Bronchial epithelial cell (primary cell): ENCODE results near the gene MAGI2. TPM values are rescaled to one million over a fixed set of nuclear protein-coding genes. Genes with fewer than 3 reads are reported as not detected.

ENCODE experiments used
- DNase-seq: peaks from one replicate; pipeline ENCODE4 v3.0.0-alpha.2; 2010; ENCODE audit warnings: low read depth
- FAIRE-seq: peaks from 2 replicates; lab custom pipeline; 2011; peaks lifted over from hg19 to GRCh38; lab: Jason Lieb, UNC
- H3K27me3 ChIP-seq: 2 replicates; pipeline ENCODE4 v1.5.1; 2011; ENCODE audit warnings: low read length; ENCODE audit not compliant: control insufficient read depth, insufficient read depth
- H3K36me3 ChIP-seq: 2 replicates; pipeline ENCODE4 v1.5.1; 2011; ENCODE audit warnings: low read length; ENCODE audit not compliant: control insufficient read depth, insufficient read depth
- H3K4me3 ChIP-seq: 2 replicates; pipeline ENCODE4 v1.5.1; 2011; ENCODE audit warnings: mild to moderate bottlenecking, low read depth, low read length, control low read depth
- CTCF ChIP-seq: IDR thresholded peaks from 2 replicates; pipeline ENCODE4 v1.5.1; 2011; ENCODE audit warnings: mild to moderate bottlenecking, moderate library complexity, low read length, control low read depth, inconsistent platforms; ENCODE audit not compliant: insufficient read depth, severe bottlenecking
- total RNA-seq: library from RNA; depleted of rRNA; stranded (reverse); fragments of >200 nt; gene quantifications from 2 replicates; pipeline ENCODE4 v1.2.1, GENCODE V29; 2014

The MAGI2 gene
- total RNA-seq, 1 donor from 2014 or later: 2.6 TPM

- no peak overlapping the region for H3K4me3 ChIP-seq
- no peak for TF ChIP-seq CTCF
- peaks cover 1% of the 10 kb centered on the region for H3K27me3 ChIP-seq
- H3K36me3 ChIP-seq: no peaks in the 10 kb centered on the region
- DNase-seq: no peak
- no peak for FAIRE-seq
These were observed 1168.5 kb downstream of the MAGI2 start for GRCh38 chr7:78284945-78285344.

DNA sequence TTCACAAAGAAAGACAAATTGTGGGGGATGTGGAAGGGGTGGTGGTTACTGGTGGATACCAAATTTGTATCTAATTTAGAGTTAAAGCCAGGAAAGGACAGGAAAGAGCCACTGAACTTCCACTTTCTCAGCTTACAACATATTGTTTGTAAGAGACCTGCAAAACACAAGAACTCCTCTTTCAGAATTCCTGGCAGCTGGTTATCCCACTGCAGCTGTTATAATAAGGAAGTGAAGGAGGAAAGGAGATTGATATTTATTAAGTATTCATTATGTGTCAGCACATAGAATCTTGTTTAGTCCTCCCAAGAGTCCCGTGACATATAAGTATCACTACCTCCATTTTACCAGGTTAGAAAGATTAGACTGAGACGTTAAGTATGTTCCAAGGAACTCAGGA lies 1173.2 kb downstream of the MAGI2 start:
- no peaks in the 10 kb centered on the region for H3K27me3 ChIP-seq
- no peak for TF ChIP-seq CTCF
- no peak overlapping the region for H3K4me3 ChIP-seq
- H3K36me3 ChIP-seq: no peaks in the 10 kb centered on the region
- FAIRE-seq (no peak), DNase-seq (no peak)

- no peak for TF ChIP-seq CTCF
- Histone ChIP-seq H3K36me3 (no peaks in the 10 kb centered on the region), H3K4me3 (no peak overlapping the region), H3K27me3 (no peaks in the 10 kb centered on the region)
- FAIRE-seq (peak; percentile 60), DNase-seq (peak; percentile 65)
These were observed 1174.0 kb downstream of the MAGI2 start for GRCh38 chr7:78279457-78279856.

- no peak for FAIRE-seq
- Histone ChIP-seq H3K36me3 (no peaks in the 10 kb centered on the region), H3K4me3 (no peak overlapping the region), H3K27me3 (no peaks in the 10 kb centered on the region)
- peak; percentile 97 for DNase-seq
- no peak for TF ChIP-seq CTCF
These were observed 1174.4 kb downstream of the MAGI2 start for GRCh38 chr7:78279032-78279431.

DNA sequence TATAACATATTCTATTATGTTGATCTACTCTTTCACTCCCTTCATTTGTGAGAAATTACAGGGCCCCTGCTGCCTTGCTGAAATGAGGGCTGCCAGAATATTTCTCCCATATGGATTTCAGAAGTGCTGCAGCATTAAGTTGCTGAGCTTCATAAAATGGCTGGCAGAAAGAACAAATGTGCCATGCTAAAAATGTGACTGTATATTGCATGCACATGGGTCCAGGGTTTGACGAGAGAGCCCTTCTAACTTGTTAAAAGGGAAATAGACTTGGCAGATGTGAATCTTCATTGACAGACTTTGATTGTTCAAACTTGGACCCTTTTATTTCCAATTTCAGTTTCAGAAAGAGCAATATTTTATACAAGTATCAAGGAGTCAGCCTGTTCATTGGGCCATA lies 1186.3 kb downstream of the MAGI2 start:
- Histone ChIP-seq H3K36me3 (no peaks in the 10 kb centered on the region), H3K4me3 (no peak overlapping the region), H3K27me3 (no peaks in the 10 kb centered on the region)
- DNase-seq: no peak
- no peak for FAIRE-seq
- TF ChIP-seq CTCF: no peak

DNA sequence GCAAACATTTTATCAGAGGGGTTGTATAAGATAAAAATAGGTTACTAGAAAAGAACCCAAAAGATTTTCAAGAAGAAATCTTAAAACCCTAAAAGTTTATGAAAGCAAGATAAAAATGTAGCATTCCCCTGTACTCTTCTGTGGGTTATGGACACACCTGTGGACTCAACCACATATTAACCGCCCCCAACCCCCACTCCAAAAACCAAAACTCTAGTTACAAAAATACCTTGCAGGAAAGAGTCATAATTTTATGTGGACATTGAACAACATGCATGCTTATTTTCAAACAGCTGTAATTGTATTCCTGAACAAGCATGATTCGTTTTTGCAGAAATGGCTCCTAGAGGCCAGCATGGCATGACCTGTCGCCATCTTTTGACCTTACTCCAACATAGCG lies 1188.0 kb downstream of the MAGI2 start:
- H3K4me3 ChIP-seq: no peak overlapping the region
- TF ChIP-seq CTCF: no peak
- no peak for FAIRE-seq

More for the DNA sequence above, 1188.0 kb downstream of the MAGI2 start:
- no peaks in the 10 kb centered on the region for H3K36me3 ChIP-seq
- no peaks in the 10 kb centered on the region for H3K27me3 ChIP-seq
- no peak for DNase-seq
